Measurements from ENCODE around the gene DGKZ.

- TF ChIP-seq, protein P1, sequence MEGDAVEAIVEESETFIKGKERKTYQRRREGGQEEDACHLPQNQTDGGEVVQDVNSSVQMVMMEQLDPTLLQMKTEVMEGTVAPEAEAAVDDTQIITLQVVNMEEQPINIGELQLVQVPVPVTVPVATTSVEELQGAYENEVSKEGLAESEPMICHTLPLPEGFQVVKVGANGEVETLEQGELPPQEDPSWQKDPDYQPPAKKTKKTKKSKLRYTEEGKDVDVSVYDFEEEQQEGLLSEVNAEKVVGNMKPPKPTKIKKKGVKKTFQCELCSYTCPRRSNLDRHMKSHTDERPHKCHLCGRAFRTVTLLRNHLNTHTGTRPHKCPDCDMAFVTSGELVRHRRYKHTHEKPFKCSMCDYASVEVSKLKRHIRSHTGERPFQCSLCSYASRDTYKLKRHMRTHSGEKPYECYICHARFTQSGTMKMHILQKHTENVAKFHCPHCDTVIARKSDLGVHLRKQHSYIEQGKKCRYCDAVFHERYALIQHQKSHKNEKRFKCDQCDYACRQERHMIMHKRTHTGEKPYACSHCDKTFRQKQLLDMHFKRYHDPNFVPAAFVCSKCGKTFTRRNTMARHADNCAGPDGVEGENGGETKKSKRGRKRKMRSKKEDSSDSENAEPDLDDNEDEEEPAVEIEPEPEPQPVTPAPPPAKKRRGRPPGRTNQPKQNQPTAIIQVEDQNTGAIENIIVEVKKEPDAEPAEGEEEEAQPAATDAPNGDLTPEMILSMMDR (IDR thresholded peaks at IDR 0.05; ENCODE audit: insufficient read depth, low read length), result no peak
- TF ChIP-seq POLR2AphosphoS5 (IDR thresholded peaks at IDR 0.05; ENCODE audit: low read depth) (no peak), SPI1 (IDR thresholded peaks at IDR 0.05; ENCODE audit: borderline replicate concordance, low read depth) (no peak)
- TF ChIP-seq, protein P2, sequence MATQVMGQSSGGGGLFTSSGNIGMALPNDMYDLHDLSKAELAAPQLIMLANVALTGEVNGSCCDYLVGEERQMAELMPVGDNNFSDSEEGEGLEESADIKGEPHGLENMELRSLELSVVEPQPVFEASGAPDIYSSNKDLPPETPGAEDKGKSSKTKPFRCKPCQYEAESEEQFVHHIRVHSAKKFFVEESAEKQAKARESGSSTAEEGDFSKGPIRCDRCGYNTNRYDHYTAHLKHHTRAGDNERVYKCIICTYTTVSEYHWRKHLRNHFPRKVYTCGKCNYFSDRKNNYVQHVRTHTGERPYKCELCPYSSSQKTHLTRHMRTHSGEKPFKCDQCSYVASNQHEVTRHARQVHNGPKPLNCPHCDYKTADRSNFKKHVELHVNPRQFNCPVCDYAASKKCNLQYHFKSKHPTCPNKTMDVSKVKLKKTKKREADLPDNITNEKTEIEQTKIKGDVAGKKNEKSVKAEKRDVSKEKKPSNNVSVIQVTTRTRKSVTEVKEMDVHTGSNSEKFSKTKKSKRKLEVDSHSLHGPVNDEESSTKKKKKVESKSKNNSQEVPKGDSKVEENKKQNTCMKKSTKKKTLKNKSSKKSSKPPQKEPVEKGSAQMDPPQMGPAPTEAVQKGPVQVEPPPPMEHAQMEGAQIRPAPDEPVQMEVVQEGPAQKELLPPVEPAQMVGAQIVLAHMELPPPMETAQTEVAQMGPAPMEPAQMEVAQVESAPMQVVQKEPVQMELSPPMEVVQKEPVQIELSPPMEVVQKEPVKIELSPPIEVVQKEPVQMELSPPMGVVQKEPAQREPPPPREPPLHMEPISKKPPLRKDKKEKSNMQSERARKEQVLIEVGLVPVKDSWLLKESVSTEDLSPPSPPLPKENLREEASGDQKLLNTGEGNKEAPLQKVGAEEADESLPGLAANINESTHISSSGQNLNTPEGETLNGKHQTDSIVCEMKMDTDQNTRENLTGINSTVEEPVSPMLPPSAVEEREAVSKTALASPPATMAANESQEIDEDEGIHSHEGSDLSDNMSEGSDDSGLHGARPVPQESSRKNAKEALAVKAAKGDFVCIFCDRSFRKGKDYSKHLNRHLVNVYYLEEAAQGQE (IDR thresholded peaks at IDR 0.05; ENCODE audit: insufficient replicate concordance, low read depth), result no peak
Observed at GRCh38 chr11:46322759-46323158, 24.5 kb upstream of the DGKZ start.

All from HL-60 (cell line).